NCI-H446 treated with DMSO at 0.1 percent for 48 hours (cell line): ENCODE results near the gene MYOM1.
"Not testable (repeated sequence)": the region's sequence is repeated elsewhere in the genome, so short reads cannot be mapped to it uniquely, and the experiment has no call there.

Experiments used
- DNase-seq: peaks from one replicate; lab custom pipeline; 2025; lab: John Stamatoyannopoulos, UW

Gene MYOM1

DNA sequence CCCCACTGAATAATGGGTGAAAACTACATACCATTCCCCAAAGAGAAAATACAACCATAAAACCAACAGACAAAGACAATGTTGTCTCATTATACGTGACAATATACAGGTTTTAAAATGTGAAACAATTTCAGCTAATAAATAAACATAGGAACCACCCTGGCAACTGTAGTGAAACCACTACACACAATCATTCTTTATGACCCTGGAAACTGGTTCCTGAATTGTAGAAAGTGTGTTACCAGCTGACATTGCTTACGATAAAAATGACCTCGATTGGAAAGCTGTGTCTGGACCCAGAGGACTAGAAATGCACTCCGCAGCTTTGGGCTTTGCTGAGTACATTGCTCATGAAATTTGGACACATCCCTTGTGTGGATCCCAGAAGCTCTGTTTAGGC lies 132.9 kb downstream of the MYOM1 start:
- DNase-seq, result no peak

- DNase-seq, result no peak
These were observed 134.2 kb downstream of the MYOM1 start for GRCh38 chr18:3085612-3086011.

DNA sequence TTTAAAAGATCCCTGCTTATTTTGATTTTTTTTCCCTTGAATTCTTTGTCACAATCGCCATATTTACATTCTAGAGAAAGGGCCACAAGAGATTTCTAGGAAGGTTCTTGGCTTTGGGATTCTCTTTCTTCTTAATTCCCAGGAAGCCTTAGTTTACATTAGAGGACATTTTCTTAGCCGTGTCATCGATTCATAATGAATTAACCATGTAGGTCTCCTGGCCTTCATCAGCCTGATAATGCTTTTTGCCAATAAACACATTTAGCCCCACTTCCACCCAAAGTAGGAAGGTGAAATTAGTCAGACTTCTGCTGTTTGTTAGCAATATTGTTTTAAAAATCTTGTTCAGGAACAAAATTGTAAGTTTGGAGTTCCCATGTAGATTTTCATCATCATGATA lies 135.6 kb downstream of the MYOM1 start:
- no peak for DNase-seq

- DNase-seq, result no peak
These were observed 136.0 kb downstream of the MYOM1 start for GRCh38 chr18:3083766-3084165.

DNA sequence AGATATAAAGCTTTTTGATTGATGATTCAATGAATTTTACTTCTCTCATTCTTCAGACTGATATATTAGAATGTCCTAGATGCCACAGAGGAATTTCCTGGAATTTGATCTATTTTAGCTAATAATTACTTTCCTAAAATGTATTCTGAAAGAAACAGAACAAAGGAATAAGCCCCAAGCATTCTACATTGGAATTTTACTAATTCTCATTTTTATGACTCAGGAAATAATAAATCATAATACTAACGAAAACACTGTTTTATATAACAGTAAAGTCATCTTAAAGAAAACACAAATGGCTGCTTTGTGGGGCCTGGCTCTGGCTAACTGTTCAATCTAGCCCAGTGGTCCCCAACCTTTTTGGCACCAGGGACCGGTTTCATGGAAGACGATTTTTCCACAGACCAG lies 138.2 kb downstream of the MYOM1 start:
- DNase-seq, result no peak

DNA sequence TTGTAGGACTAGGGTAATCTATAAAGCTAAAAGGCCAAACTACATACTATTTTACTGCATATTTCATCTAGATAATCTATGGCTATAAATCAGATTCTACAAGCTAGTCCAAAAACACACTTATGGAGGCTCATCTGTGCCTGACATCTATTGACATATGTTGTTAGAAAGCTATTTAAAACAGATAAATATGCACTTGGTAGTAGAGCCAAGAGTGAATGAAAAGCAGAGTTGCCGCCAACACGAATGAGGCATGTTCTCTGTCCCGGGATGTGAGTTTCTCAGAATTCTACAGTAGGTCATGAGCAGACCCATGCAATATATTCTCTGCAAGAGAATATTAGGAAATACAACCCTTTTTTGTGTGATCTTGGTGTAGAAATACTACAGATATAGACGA lies 140.1 kb downstream of the MYOM1 start:
- no peak for DNase-seq

GRCh38 chr18:3075491-3075890 lies 144.3 kb downstream of the MYOM1 start:
- DNase-seq, result no peak

DNA sequence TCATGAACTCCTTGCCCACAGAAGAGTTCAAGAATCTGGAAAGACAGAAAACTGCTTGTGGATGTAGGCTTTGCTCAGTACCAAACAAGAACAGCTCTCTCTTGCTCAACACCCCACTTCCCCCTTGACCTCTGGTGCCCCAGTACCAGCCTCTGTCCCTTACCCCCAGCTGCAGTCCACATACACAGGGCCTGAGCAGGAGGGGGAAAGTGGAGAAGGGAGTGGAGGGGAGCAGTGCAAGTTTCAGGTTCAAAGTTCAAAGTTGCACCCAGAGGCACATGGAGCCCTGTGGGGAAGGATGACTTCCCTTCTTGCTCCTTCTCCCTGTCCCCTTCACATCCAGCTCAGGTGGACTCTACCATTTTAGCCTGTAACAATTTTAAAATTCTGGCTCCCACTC lies 145.7 kb downstream of the MYOM1 start:
- no peak for DNase-seq

DNA sequence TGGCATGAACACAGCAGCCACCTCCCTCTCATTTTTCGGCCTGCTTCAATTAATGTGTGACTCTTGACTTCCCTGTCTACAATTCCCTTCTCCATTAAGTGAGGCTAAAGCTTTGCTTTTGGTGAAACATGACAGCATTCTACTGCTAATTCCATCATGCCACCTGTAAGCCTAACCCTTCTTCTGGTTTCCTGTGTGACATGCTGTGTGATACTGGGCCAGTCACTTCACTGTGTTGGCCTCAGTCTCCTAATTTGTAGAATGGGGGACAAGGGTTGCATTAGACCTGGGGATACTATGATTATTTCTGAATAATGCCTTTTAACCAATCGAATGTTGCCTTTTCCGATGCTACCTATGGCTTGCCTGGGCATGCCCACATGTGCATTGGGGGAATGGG lies 146.4 kb downstream of the MYOM1 start:
- DNase-seq, result not testable (repeated sequence)

- DNase-seq, result no peak
These were observed 148.1 kb downstream of the MYOM1 start for GRCh38 chr18:3071676-3072075.

- DNase-seq, result no peak
These were observed 149.9 kb downstream of the MYOM1 start for GRCh38 chr18:3069671-3070433.

DNA sequence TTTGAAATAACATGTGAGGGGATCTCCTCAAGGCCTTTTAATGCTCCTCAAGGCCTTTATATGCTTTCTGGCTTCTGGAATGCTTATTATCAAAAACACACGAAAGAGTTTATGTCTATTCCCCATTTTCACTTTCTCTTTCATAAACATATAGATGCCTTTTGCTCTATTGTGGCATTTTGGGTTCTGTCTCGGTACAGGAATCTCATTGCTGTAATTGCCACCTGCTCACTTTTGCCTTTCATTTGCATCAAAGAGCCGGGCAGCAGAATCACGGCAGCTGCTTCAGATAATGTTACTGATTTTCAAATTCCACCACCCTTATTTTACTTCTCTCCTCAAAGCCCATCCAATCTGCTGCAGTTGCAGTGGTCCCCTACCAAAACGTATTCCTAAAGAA lies 152.0 kb downstream of the MYOM1 start:
- no peak for DNase-seq

DNA sequence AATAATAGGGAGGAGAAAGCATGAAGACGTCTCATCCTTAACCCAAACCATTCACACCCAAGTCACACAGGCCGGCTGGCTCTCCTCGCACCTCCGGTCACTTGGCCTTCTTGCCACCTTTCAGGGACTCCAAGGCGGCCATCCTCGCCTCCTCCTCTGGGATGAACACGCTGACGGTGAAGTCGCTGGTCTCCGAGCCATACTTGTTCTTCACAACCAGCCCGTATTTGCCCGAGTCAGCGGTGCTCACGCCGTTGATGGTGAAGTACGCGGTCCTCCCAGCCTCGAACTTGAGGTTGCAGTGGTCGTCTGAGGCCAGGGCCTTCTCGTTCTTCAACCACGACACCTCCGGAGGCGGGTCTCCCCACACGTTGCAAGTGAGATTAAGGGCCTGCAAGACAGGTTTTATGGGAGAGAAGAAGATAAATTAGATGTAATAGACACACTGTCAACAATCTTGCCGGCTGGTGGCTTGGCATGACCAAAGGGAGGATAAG lies 152.6 kb downstream of the MYOM1 start:
- DNase-seq, result no peak

DNA sequence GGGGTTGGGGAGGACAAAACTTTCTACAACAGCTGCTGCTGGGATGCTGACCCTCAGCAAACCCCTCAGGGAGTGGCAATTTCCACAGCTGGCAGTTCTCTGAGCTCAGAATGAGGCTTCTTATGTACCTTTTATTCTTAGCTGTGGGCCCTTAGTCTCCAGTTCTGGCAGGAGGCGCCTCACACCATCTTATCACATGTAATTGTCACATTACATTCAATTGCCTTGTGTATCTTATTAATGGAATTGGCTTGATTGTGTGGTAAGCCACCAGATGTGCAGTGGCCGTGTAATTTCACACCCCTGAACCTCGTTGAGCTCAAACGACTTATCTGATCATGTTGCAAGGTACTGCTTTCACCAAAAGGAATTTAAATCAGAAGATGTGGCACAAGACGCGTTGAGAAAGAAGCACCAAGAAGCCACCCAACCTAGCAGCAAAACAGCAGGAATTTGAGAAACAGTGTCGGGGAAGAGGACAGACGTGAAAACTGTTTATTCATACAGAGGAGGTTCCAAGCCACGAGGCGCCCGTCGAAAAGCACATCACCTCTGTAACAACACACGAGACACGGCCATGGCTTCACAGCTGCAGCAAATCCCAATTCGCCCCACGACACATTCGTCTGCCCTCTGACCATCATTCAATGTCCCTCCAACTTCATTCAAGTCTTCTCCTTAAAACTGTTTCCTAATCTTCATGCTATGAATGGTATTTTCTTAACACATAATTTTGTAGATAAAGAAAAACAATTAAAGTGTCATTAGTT lies 153.2 kb downstream of the MYOM1 start:
- no peak for DNase-seq

- not testable (repeated sequence) for DNase-seq
These were observed 156.0 kb downstream of the MYOM1 start for GRCh38 chr18:3063766-3064165.

DNA sequence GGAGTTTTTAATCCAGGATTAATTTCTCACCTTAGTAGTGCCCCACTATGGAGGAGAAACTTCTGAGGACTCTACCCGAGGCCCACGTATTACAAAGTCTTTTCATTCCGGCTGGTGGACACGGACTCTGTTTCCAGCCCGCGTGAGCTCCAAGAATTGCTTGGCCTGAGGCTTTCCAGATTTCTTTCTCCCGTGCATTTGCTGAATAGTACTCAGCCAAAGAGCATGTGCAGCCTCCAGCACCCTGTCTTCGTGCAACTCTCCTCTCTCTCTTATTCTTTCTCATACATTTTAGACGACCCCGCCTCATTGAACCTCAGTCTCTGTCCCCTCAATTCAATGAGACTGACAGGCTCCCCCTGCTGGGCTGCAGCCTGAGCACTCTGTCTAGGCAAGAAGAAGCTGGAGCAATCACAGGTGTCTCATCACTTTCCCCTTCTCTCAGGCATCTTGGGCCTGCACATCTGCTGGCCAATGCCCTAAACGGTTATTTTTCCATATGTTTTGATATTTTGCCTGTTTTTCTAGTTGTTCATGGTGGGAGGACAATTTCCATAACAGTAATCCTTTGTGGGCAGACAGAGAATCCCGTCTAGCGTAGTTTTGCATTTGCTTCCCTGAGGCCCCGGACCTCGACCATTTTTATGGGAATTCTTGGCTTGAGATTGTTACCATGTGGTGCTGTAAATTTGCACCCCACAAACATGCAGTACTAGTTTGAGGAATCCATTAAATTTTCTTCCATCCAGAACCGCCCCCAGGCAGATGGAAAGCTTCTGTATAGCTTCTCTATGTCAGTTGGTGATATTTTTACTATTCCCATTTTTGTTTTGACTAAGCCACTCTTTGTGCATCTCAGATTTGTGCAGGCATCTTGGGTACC lies 156.7 kb downstream of the MYOM1 start:
- DNase-seq, result no peak

DNA sequence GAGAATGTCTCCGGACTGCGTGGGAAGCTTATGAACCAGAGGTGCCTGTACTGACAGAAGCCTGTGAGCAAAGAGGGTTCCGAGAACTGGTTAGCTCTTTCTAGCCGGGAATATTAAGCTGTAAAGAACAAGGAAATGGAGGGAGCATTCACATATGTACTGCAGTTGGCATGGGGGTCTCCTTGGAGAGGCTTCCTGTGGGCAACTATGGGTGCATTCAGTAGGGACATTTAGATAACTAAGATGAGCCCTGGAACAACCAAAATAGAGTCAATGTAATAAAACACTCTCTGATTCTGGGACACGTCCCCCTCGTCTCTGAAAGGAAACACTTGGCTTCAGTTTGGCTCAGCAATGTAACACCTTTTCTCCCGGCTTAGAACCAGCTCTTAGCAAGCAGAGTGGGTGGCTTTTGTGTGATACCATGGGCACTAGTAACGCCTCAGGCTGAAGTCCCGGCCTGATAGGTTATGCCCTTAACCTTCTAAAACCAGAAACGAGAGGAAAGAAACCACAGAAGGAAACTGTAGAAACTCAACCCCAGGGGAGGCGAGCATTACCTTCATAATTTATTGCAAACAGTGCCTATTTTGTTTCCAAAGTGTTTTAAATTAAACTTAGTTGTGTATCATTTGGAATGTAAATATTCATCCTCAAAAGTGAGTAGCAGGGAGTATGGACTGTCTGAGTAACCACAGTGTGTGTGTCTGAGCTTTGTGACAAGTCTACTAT lies 158.0 kb downstream of the MYOM1 start:
- no peak for DNase-seq

GRCh38 chr18:3060667-3061580 lies 158.8 kb downstream of the MYOM1 start:
- no peak for DNase-seq

GRCh38 chr18:3059272-3059671 lies 160.5 kb downstream of the MYOM1 start:
- DNase-seq, result no peak

DNA sequence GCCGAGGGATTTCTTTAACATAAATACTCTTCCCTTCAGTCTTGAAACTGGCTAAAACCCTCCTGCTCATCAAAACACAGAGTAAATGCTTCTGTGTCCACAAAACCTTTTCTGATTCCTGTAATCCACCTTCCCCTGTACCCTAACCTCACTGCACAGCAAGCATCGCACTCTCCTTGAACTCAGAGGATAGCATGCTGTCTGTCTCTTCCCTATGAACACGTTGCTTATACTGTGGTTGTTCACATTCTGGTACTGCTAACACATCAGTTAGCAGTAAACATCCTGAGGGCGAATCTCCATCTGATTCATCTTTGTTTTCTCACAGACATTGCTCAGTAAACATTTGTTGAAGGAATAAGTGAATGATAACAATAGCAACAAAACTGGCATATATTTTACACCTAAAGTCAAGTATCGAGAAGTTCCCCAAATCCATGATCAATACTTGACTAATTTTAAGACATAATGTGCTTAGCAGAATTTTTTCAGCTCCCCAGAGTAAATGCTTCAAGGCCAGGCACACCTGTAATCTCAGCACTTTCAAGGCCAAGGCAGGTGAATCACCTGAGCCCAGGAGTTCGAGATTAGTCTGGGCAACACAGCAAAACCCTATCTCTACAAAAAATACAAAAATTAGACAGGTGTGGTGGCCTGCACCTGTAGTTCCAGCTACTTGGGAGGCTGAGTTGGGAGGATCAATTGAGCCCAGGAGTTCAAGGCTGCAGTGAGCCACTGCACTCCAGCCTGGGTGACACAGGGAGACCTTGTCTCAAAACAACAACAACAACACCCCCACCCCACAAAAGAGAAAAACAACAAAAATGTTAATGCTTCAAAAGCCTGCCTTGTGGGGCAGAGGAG lies 161.2 kb downstream of the MYOM1 start:
- no peak for DNase-seq
